Left lung (tissue), 10 donors: ENCODE data around the gene ZFP36L1. TPM values are rescaled to one million over a fixed set of nuclear protein-coding genes. Genes with fewer than 3 reads are reported as not detected.

Experiments
- ATAC-seq: fragments of 200-7000 bp; cut with Tn5 transposase; one replicate; pipeline ENCODE4 v1.9.1; 2020; ENCODE audit warnings: moderate library complexity
- DNase-seq, 4 donors: peaks; one replicate each; pipeline ENCODE4 v3.0.0-alpha.2; 2013 to 2020
- H3K27ac ChIP-seq, 2 donors: fragments of 200-600 bp; sonication (generic) in 1 of 2; one replicate each; pipeline versions ENCODE4 v1.5.0 to v1.8.0; 2020 to 2021
- H3K27me3 ChIP-seq, 2 donors: fragments of 200-600 bp; sonication (generic) in 1 of 2; one replicate each; pipeline versions ENCODE4 v1.5.0 to v1.8.0; 2020 to 2021
- H3K36me3 ChIP-seq, 2 donors: fragments of 200-600 bp; sonication (generic) in 1 of 2; one replicate each; pipeline versions ENCODE4 v1.5.0 to v1.8.0; 2020 to 2021
- H3K4me1 ChIP-seq, 2 donors: fragments of 200-600 bp; one replicate each; pipeline ENCODE4 v1.8.0; 2021
- H3K4me3 ChIP-seq, 2 donors: fragments of 200-600 bp; sonication (generic) in 1 of 2; one replicate each; pipeline versions ENCODE4 v1.5.0 to v1.8.0; 2020 to 2021; ENCODE audit warnings: mild to moderate bottlenecking in 1 of 2
- H3K9me3 ChIP-seq, 2 donors: fragments of 200-600 bp; sonication (generic) in 1 of 2; one replicate each; pipeline versions ENCODE4 v1.5.0 to v1.8.0; 2020 to 2021
- intact Hi-C, 2 donors: fragments of 100-400 bp; cut with DNase I; formaldehyde crosslinking; loops; one replicate each; pipeline versions ENCODE4 v1.11.2 to v1.14.2; 2022
- polyA plus RNA-seq, 6 donors: library from polyadenylated mRNA; unstranded; fragments of 120-200 nt; gene quantifications; one replicate each; pipeline ENCODE4 v1.2.1, GENCODE V29; 2013; ENCODE audit not compliant: insufficient read length in 6 of 6
- total RNA-seq, 2 donors: library from RNA; stranded (reverse); fragmentation: NEBNext Ultra II Directional; extraction: Animal tissue kit (Norgen Biotek cat#: 25700); gene quantifications; one replicate each; pipeline ENCODE4 v1.2.1, GENCODE V29; 2021
- TF ChIP-seq, protein P1 (sequence below), 2 donors: fragments of 200-600 bp; sonication (generic) in 1 of 2; IDR thresholded peaks; one replicate each; pipeline versions ENCODE4 v1.5.0 to v1.8.0; 2021; ENCODE audit warnings: antibody characterized with exemption in 2 of 2
- donor health status: DM: no; HTN: yes; CAD: no.
- donor health status: DM: no; HTN: no; CAD: no.

The ZFP36L1 gene
- total and polyA plus RNA-seq, 8 donors = 292 to 603 (median 469) TPM

DNA sequence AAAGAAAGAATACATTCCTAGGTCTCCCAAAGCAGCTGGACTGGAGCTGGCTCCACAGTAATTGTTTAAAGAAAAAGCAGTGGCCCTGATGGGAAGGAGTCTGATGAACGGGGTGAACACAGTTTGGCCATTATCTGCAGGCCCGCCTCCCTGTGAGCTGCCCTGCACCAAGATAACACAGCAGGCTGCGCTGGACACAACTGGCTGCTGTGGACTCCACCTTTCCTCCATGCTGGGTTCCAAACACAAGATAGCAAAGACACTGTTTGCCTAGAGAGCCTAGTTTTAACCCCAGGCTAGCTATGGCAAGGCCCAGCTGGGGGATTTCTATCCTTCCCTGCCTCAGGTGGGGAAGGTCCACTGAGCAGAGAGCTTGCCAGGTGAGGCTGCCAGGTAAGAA is 34.6 kb downstream of the ZFP36L1 start:
- H3K27ac ChIP-seq = peak overlapping the region in 1 of 2 donors; percentile 7
- H3K4me3 ChIP-seq = no peak overlapping the region
- TF ChIP-seq, protein P1, sequence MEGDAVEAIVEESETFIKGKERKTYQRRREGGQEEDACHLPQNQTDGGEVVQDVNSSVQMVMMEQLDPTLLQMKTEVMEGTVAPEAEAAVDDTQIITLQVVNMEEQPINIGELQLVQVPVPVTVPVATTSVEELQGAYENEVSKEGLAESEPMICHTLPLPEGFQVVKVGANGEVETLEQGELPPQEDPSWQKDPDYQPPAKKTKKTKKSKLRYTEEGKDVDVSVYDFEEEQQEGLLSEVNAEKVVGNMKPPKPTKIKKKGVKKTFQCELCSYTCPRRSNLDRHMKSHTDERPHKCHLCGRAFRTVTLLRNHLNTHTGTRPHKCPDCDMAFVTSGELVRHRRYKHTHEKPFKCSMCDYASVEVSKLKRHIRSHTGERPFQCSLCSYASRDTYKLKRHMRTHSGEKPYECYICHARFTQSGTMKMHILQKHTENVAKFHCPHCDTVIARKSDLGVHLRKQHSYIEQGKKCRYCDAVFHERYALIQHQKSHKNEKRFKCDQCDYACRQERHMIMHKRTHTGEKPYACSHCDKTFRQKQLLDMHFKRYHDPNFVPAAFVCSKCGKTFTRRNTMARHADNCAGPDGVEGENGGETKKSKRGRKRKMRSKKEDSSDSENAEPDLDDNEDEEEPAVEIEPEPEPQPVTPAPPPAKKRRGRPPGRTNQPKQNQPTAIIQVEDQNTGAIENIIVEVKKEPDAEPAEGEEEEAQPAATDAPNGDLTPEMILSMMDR (IDR thresholded peaks at IDR 0.05) = no peak
- no peaks in the 10 kb centered on the region for H3K9me3 ChIP-seq
- no peaks in the 10 kb centered on the region for H3K36me3 ChIP-seq
- no peak for DNase-seq
- intact Hi-C loops = no loop called here
- ATAC-seq = no peak
- peaks cover 0 to 5% of the 10 kb centered on the region in 2 donors for H3K27me3 ChIP-seq
- H3K4me1 ChIP-seq = peaks cover 15 to 46% of the 10 kb centered on the region in 2 donors

DNA sequence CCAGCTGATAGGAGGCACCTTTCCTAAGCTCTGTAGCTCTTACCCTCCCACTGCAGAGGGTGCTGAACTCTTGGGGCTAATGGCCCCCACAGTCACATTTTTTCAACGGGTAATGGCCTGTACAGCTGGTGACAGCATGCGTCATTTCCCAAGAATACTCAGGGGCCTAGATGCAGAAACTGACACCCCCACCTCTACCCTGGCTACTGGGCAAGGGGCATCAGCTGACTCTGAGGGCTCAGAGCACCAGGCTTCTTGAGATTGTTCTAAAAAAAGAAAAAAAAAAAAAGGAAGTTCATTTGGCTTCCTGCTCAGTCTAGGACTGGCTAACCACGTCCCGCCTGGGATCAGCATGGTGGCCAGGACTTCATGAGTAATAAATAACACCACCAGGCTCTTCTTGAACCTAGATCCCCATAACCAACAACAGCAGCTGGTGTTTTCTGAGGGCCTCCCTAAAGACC is 35.2 kb downstream of the ZFP36L1 start:
- DNase-seq (peak in 3 of 4 donors; percentile 22 to 85 (median 80)), ATAC-seq (peak; percentile 72)
- H3K27me3 ChIP-seq = no peaks in the 10 kb centered on the region
- TF ChIP-seq, protein P1 (IDR thresholded peaks at IDR 0.05) = no peak
- H3K36me3 ChIP-seq = no peaks in the 10 kb centered on the region
- intact Hi-C loops = no loop called here
- H3K4me3 ChIP-seq = no peak overlapping the region
- H3K9me3 ChIP-seq = no peaks in the 10 kb centered on the region
- H3K27ac ChIP-seq = peak overlapping the region in 1 of 2 donors; percentile 7
- peaks cover 8 to 40% of the 10 kb centered on the region in 2 donors for H3K4me1 ChIP-seq

DNA sequence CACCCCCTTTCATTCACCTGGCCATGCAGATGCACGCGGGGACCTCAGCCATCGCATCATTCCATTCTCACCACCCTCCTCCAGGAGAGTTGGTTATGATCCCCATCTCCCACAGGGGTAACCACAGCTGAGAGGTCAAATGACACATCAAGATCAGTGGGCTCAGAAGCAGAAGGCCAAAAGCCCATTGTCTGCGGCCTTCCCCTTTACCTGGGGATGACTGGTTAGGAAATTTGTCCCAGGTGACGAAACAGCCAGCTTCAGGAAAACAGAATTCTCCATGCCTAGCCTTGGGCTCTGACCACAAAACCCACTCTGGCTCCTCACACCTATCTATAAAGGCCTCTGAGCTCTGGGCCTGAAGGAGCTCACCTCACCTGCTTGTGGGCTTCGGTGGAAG is 36.1 kb downstream of the ZFP36L1 start:
- TF ChIP-seq, protein P1 (IDR thresholded peaks at IDR 0.05) = no peak
- DNase-seq (no peak), ATAC-seq (no peak)
- intact Hi-C loops = no loop called here
- H3K27me3 ChIP-seq = no peaks in the 10 kb centered on the region
- H3K4me3 ChIP-seq = no peak overlapping the region
- H3K27ac ChIP-seq = no peak overlapping the region
- peaks cover 5 to 35% of the 10 kb centered on the region in 2 donors for H3K4me1 ChIP-seq
- no peaks in the 10 kb centered on the region for H3K36me3 ChIP-seq
- H3K9me3 ChIP-seq = no peaks in the 10 kb centered on the region

DNA sequence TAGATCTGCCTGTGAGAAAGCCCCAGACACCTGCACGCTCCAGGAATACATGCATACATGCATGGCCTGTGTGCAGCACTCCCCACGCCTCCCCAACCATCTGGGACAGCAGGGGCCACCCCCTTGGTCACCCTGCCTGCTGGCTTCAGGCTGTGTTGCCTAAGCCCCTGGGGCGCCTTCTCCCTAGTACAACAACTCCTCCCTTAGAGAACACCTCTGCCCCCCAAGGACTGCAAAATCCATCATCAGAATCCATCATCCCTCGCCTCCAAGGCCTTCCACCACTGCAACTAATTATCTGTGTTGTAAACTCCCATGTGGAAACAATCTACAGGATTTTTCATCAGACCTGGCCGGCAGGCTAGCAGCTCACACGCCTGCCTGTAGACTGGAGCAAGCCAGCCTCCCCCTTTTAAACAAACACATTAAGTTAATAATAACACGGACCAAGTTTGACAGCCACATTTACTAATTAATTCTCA is 36.8 kb downstream of the ZFP36L1 start:
- Histone ChIP-seq H3K4me1 (peaks cover 5 to 35% of the 10 kb centered on the region in 2 donors), H3K36me3 (no peaks in the 10 kb centered on the region), H3K4me3 (no peak overlapping the region), H3K9me3 (no peaks in the 10 kb centered on the region), H3K27ac (no peak overlapping the region), H3K27me3 (no peaks in the 10 kb centered on the region)
- TF ChIP-seq, protein P1 (IDR thresholded peaks at IDR 0.05) = no peak
- DNase-seq = no peak
- no peak for ATAC-seq
- intact Hi-C loops = no loop called here

DNA sequence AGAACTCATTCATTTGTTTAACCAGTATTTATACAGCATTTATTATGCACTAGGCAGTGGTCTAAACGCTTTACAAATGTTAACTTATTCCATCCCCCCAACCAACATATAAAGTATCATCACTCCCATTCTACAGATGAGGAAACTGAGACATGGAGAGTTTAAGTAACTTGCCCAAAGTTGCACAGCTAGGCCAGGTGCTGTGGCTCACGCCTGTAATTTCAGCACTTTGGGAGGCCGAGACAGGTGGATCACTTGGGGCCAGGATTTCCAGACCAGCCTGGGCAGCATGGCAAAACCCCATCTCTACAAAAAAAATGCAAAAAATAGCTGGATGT is 37.9 kb downstream of the ZFP36L1 start:
- intact Hi-C loops = no loop called here
- H3K4me1 ChIP-seq = peaks cover 5 to 35% of the 10 kb centered on the region in 2 donors
- TF ChIP-seq, protein P1 (IDR thresholded peaks at IDR 0.05) = no peak
- no peak overlapping the region for H3K27ac ChIP-seq
- no peak for DNase-seq
- no peaks in the 10 kb centered on the region for H3K27me3 ChIP-seq
- no peak overlapping the region for H3K4me3 ChIP-seq
- no peak for ATAC-seq
- no peaks in the 10 kb centered on the region for H3K36me3 ChIP-seq
- H3K9me3 ChIP-seq = no peaks in the 10 kb centered on the region
